A549 (cell line): ENCODE data around the gene ERCC6L. TPM values are rescaled to one million over a fixed set of nuclear protein-coding genes. Genes with fewer than 3 reads are reported as not detected.

ENCODE experiments used
- ATAC-seq, 2 experiments: fragments of 200-7000 bp in 1 of 2; fragments of >200 bp in 1 of 2; cut with Nextera tagmentation in 1 of 2; cut with Tn5 transposase in 1 of 2; 3 replicates each; pipeline versions ENCODE4 v1.8.0 to v1.9.1; 2018 to 2020; ENCODE audit warnings: mild to moderate bottlenecking in 1 of 2, moderate library complexity in 1 of 2
- CTCF ChIA-PET: fragments of 300-600 bp; sonication (Branson Sonifier 250); formaldehyde crosslinking; extraction: SDS; loops from one replicate; lab custom pipeline; 2021; ENCODE audit warnings: antibody characterized with exemption, inconsistent platforms; lab: Yijun Ruan, JAX
- POLR2A ChIA-PET: fragments of 350-600 bp; formaldehyde crosslinking; extraction: SDS; loops from one replicate; lab custom pipeline; 2021; ENCODE audit warnings: antibody characterized with exemption, inconsistent platforms; lab: Yijun Ruan, JAX
- DNase-seq, 2 experiments: peaks; one replicate each; pipeline versions ENCODE4 v3.0.0 to v3.0.0-alpha.2; 2011 to 2016; ENCODE audit warnings: low read depth in 1 of 2, low spot score in 1 of 2
- FAIRE-seq: peaks from 2 replicates; lab custom pipeline; 2011; peaks lifted over from hg19 to GRCh38; lab: Jason Lieb, UNC
- H3K27ac ChIP-seq, 2 experiments: fragments of >200 bp; sonication (Bioruptor Twin); formaldehyde crosslinking; 3 replicates each; pipeline ENCODE4 v1.5.1; 2016 to 2017
- H3K4me1 ChIP-seq: fragments of >200 bp; sonication (Bioruptor Twin); formaldehyde crosslinking; 3 replicates; pipeline ENCODE4 v1.6.1; 2016
- H3K4me2 ChIP-seq: fragments of >200 bp; sonication (Bioruptor Twin); formaldehyde crosslinking; 3 replicates; pipeline ENCODE4 v1.6.1; 2016
- H3K4me3 ChIP-seq: fragments of >200 bp; sonication (Bioruptor Twin); formaldehyde crosslinking; 3 replicates; pipeline ENCODE4 v1.5.1; 2016
- H3K9me3 ChIP-seq: fragments of >200 bp; sonication (Bioruptor Twin); formaldehyde crosslinking; 3 replicates; pipeline ENCODE4 v1.6.1; 2016
- CBX8 ChIP-seq: fragments of 200-600 bp; sonication (generic); IDR thresholded peaks from 2 replicates; pipeline ENCODE4 v1.6.1; 2016
- CEBPB ChIP-seq, 2 experiments: fragments of >200 bp in 1 of 2; sonication (Bioruptor Twin) in 1 of 2; formaldehyde crosslinking in 1 of 2; IDR thresholded peaks; 2 replicates each; pipeline ENCODE4 v1.6.1; 2012 to 2016
- CHD4 ChIP-seq: fragments of 200-600 bp; sonication (generic); IDR thresholded peaks from 2 replicates; pipeline ENCODE4 v1.6.1; 2016; ENCODE audit warnings: antibody characterized with exemption, mild to moderate bottlenecking, borderline replicate concordance
- ELK1 ChIP-seq: fragments of 150-350 bp; IDR thresholded peaks from 2 replicates; pipeline ENCODE4 v1.6.1; 2014; ENCODE audit warnings: low read depth, mild to moderate bottlenecking, low read length
- HOXB5 ChIP-seq: fragments of 250-450 bp; sonication (Bioruptor Pico); IDR thresholded peaks from 2 replicates; pipeline ENCODE4 v1.5.0; 2020; ENCODE audit warnings: mild to moderate bottlenecking, moderate library complexity
- JUNB ChIP-seq: fragments of >200 bp; sonication (Bioruptor Twin); formaldehyde crosslinking; IDR thresholded peaks from 2 replicates; pipeline ENCODE4 v1.6.1; 2016
- POLR2AphosphoS2 ChIP-seq: conservative IDR thresholded peaks from 2 replicates; pipeline ENCODE4 v1.6.1; 2012; ENCODE audit warnings: low read length, improper control_type of control experiment, inconsistent platforms
- RAD21 ChIP-seq, 2 experiments: fragments of >200 bp in 1 of 2; sonication (Bioruptor Twin) in 1 of 2; formaldehyde crosslinking in 1 of 2; IDR thresholded peaks in 1 of 2; conservative IDR thresholded peaks in 1 of 2; 2 replicates in 1 of 2; 3 replicates in 1 of 2; pipeline ENCODE4 v1.6.1; 2012 to 2018; ENCODE audit warnings: inconsistent platforms in 1 of 2
- RARB ChIP-seq: fragments of 250-450 bp; sonication (Bioruptor Pico); IDR thresholded peaks from 2 replicates; pipeline ENCODE4 v1.8.0; 2021; ENCODE audit warnings: mild to moderate bottlenecking, moderate library complexity
- SMC3 ChIP-seq: fragments of >200 bp; sonication (Bioruptor Twin); formaldehyde crosslinking; IDR thresholded peaks from 3 replicates; pipeline ENCODE4 v1.6.1; 2018; ENCODE audit warnings: inconsistent platforms
- TP53 ChIP-seq: fragments of 250-450 bp; sonication (Bioruptor Pico); IDR thresholded peaks from 2 replicates; pipeline ENCODE4 v1.5.0; 2021; ENCODE audit warnings: mild to moderate bottlenecking, moderate library complexity
- USF2 ChIP-seq: fragments of 450-650 bp; IDR thresholded peaks from 2 replicates; pipeline ENCODE4 v1.6.1; 2014; ENCODE audit warnings: antibody characterized with exemption
- ZC3H11A ChIP-seq: fragments of 450-650 bp; IDR thresholded peaks from 2 replicates; pipeline ENCODE4 v1.6.1; 2014; ENCODE audit warnings: antibody characterized with exemption, mild to moderate bottlenecking
- ZFP36 ChIP-seq: fragments of 450-650 bp; IDR thresholded peaks from 2 replicates; pipeline ENCODE4 v1.6.1; 2014; ENCODE audit warnings: borderline replicate concordance; ENCODE audit not compliant: partially characterized antibody
- WGBS: methylation state at CpG from one replicate; pipeline ENCODE4 v1.1.6; 2017; ENCODE audit errors: missing lambda C conversion rate; 5-methylcytosine and 5-hydroxymethylcytosine counted together
- polyA plus RNA-seq, 4 experiments: library from polyadenylated mRNA; depleted of rRNA in 3 of 4; stranded (reverse); fragments of >200 nt; fragmentation: RNase III in 1 of 4; extraction: RNeasy Plus Mini Kit Qiagen cat#74134 plus additional on column Dnase treatment in 1 of 4; gene quantifications; 2 replicates in 3 of 4; 3 replicates in 1 of 4; pipeline ENCODE4 v1.2.3, GENCODE V29; 2011 to 2017
- TF ChIP-seq, protein P1 (sequence below): fragments of 200-600 bp; sonication (generic); IDR thresholded peaks from 2 replicates; pipeline ENCODE4 v1.6.1; 2016; ENCODE audit warnings: antibody characterized with exemption, mild to moderate bottlenecking, moderate library complexity
- TF ChIP-seq, protein P2 (sequence below): IDR thresholded peaks from 2 replicates; pipeline ENCODE4 v1.6.1; 2012

Gene ERCC6L
- polyA plus RNA-seq, 2 of the 4 experiments (the other 2 are of a cell fraction) = 10.4 to 13.5 TPM

GRCh38 chrX:72260448-72260847 is 21.6 kb upstream of the ERCC6L start (continued):
- TF ChIP-seq, protein P1, sequence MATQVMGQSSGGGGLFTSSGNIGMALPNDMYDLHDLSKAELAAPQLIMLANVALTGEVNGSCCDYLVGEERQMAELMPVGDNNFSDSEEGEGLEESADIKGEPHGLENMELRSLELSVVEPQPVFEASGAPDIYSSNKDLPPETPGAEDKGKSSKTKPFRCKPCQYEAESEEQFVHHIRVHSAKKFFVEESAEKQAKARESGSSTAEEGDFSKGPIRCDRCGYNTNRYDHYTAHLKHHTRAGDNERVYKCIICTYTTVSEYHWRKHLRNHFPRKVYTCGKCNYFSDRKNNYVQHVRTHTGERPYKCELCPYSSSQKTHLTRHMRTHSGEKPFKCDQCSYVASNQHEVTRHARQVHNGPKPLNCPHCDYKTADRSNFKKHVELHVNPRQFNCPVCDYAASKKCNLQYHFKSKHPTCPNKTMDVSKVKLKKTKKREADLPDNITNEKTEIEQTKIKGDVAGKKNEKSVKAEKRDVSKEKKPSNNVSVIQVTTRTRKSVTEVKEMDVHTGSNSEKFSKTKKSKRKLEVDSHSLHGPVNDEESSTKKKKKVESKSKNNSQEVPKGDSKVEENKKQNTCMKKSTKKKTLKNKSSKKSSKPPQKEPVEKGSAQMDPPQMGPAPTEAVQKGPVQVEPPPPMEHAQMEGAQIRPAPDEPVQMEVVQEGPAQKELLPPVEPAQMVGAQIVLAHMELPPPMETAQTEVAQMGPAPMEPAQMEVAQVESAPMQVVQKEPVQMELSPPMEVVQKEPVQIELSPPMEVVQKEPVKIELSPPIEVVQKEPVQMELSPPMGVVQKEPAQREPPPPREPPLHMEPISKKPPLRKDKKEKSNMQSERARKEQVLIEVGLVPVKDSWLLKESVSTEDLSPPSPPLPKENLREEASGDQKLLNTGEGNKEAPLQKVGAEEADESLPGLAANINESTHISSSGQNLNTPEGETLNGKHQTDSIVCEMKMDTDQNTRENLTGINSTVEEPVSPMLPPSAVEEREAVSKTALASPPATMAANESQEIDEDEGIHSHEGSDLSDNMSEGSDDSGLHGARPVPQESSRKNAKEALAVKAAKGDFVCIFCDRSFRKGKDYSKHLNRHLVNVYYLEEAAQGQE = no peak
- TF ChIP-seq CHD4 (no peak), TP53 (CRISPR knock-in tag) (no peak), CEBPB (IDR thresholded peaks at IDR 0.05) (no peak), SMC3 (no peak), HOXB5 (CRISPR knock-in tag) (no peak), RAD21 (conservative IDR thresholded peaks at IDR 0.05 in 1 of 2, IDR thresholded peaks at IDR 0.05 in 1 of 2) (no peak)

- peak; percentile 63 for FAIRE-seq
- H3K27ac ChIP-seq = peak overlapping the region; percentile 60 to 83; a peak in 5 of 6 replicates
- H3K4me3 ChIP-seq = no peak overlapping the region
- no peak for TF ChIP-seq CBX8
- TF ChIP-seq, protein P2, sequence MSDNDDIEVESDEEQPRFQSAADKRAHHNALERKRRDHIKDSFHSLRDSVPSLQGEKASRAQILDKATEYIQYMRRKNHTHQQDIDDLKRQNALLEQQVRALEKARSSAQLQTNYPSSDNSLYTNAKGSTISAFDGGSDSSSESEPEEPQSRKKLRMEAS = peak; percentile 59
- TF ChIP-seq ZFP36 = no peak
- TF ChIP-seq USF2 = no peak
- CTCF ChIA-PET = interaction anchor here (0.8 kb wide), 1 partner anchor 15 kb away, joined by 3 read pairs; no protein-coding TSS in a partner anchor
- ATAC-seq = peak; percentile 54 to 84; a peak in 5 of 6 replicates
- H3K4me1 ChIP-seq = peaks cover 15% of the 10 kb centered on the region
- POLR2A ChIA-PET = interaction anchor here (0.6 to 1.8 kb wide), 2 partner anchors 19 to 739 kb away, joined by 4 to 7 read pairs; partner anchors contain the start of gene RPS4X
- H3K4me2 ChIP-seq = peak overlapping the region; percentile 63
- DNase-seq = peak; percentile 29 to 66
- H3K9me3 ChIP-seq = no peaks in the 10 kb centered on the region
- 24% methylated on average over 6 of the region's 7 CpGs for WGBS
These were observed 19.3 kb upstream of the ERCC6L start for GRCh38 chrX:72258174-72258573.

GRCh38 chrX:72255864-72256263 is 17.0 kb upstream of the ERCC6L start:
- ATAC-seq = no peak
- ChIA-PET CTCF (interaction anchor here (2.2 to 2.5 kb wide), 2 partner anchors 10 kb away, joined by 7 to 10 read pairs; no protein-coding TSS in a partner anchor), POLR2A (no interaction called here)
- no peak for DNase-seq
- peaks cover 15% of the 10 kb centered on the region for H3K4me1 ChIP-seq
- H3K4me3 ChIP-seq = no peak overlapping the region
- 91% methylated on average over 7 of the region's 7 CpGs for WGBS
- H3K27ac ChIP-seq = no peak overlapping the region
- no peak overlapping the region for H3K4me2 ChIP-seq
- TF ChIP-seq CHD4 (no peak), POLR2AphosphoS2 (no peak), ZC3H11A (no peak), ELK1 (no peak), RARB (CRISPR knock-in tag) (no peak), JUNB (no peak)
- FAIRE-seq = no peak
- no peaks in the 10 kb centered on the region for H3K9me3 ChIP-seq
